OCI-LY7 (cell line): ENCODE data around the gene OR52W1. TPM values are rescaled to one million over a fixed set of nuclear protein-coding genes. Genes with fewer than 3 reads are reported as not detected.

Source experiments
- BruUV-seq: library from RNA; stranded (reverse); fragments of 400-500 nt; replicated peaks from 2 replicates; lab custom pipeline; 2021; lab: Mats Ljungman, UMichigan
- CTCF ChIA-PET: fragments of 300-600 bp; sonication (Branson Sonifier 250); formaldehyde crosslinking; loops from one replicate; lab custom pipeline; 2022; ENCODE audit warnings: antibody characterized with exemption; ENCODE audit not compliant: unreplicated experiment; lab: Charles Lee
- POLR2A ChIA-PET: fragments of 300-600 bp; sonication (Branson Sonifier 250); formaldehyde crosslinking; loops from one replicate; lab custom pipeline; 2022; ENCODE audit warnings: antibody characterized with exemption; lab: Charles Lee
- DNase-seq: peaks from one replicate; pipeline ENCODE4 v3.0.0-alpha.2; 2015; ENCODE audit warnings: low spot score
- H2AFZ ChIP-seq: fragments of 200-600 bp; sonication (generic), shearing (Covaris generic); 2 replicates; pipeline ENCODE4 v1.6.1; 2014; ENCODE audit warnings: mild to moderate bottlenecking, antibody characterized with exemption, low read length, moderate library complexity
- H3K27ac ChIP-seq: fragments of 200-600 bp; sonication (generic); 2 replicates; pipeline ENCODE4 v1.5.1; 2014; ENCODE audit warnings: mixed run types, low read depth, mild to moderate bottlenecking, moderate library complexity, low read length, inconsistent platforms; ENCODE audit not compliant: poor library complexity, severe bottlenecking
- H3K36me3 ChIP-seq: fragments of 200-600 bp; sonication (generic); 2 replicates; pipeline ENCODE4 v1.6.1; 2014; ENCODE audit warnings: mild to moderate bottlenecking, antibody characterized with exemption, low read length, moderate library complexity, mixed read lengths; ENCODE audit not compliant: insufficient read depth
- H3K4me1 ChIP-seq: fragments of 200-600 bp; sonication (generic); 2 replicates; pipeline ENCODE4 v1.5.1; 2014; ENCODE audit warnings: mild to moderate bottlenecking, low read length; ENCODE audit not compliant: insufficient read depth, poor library complexity, severe bottlenecking
- H3K4me2 ChIP-seq: fragments of 200-600 bp; sonication (generic); 2 replicates; pipeline ENCODE4 v1.6.1; 2014; ENCODE audit warnings: mild to moderate bottlenecking, low read length
- H3K4me3 ChIP-seq: fragments of 200-600 bp; sonication (generic); 2 replicates; pipeline ENCODE4 v1.5.1; 2014; ENCODE audit warnings: mild to moderate bottlenecking, low read depth, low read length; ENCODE audit not compliant: poor library complexity, severe bottlenecking
- H3K79me2 ChIP-seq: fragments of 200-600 bp; sonication (generic); 2 replicates; pipeline ENCODE4 v1.6.1; 2016; ENCODE audit warnings: low read depth, mild to moderate bottlenecking, low read length, moderate library complexity, mixed read lengths; ENCODE audit not compliant: insufficient read depth
- H3K9me2 ChIP-seq: fragments of 200-600 bp; sonication (generic); 2 replicates; pipeline ENCODE4 v1.6.1; 2016; ENCODE audit warnings: mild to moderate bottlenecking, low read length, mixed read lengths; ENCODE audit not compliant: insufficient read depth
- H3K9me3 ChIP-seq: fragments of 200-600 bp; sonication (generic); 2 replicates; pipeline ENCODE4 v1.6.1; 2014; ENCODE audit warnings: mild to moderate bottlenecking, mixed run types, low read length, mixed read lengths
- H4K20me1 ChIP-seq: fragments of 200-600 bp; sonication (generic); 2 replicates; pipeline ENCODE4 v1.6.1; 2014; ENCODE audit warnings: mild to moderate bottlenecking, antibody characterized with exemption, low read length, moderate library complexity, mixed read lengths; ENCODE audit not compliant: insufficient read depth
- EZH2phosphoT487 ChIP-seq: fragments of 200-600 bp; sonication (generic); IDR thresholded peaks from 2 replicates; pipeline ENCODE4 v1.6.1; 2018; ENCODE audit warnings: low read depth, borderline replicate concordance, mild to moderate bottlenecking, mixed run types, antibody characterized with exemption, low read length, moderate library complexity, mixed read lengths
- intact Hi-C: fragments of 100-400 bp; cut with micrococcal nuclease; formaldehyde crosslinking; loops from one replicate; pipeline ENCODE4 v1.10.0; 2022; ENCODE audit not compliant: unreplicated experiment
- total RNA-seq, 2 experiments: library from RNA; depleted of rRNA in 1 of 2; stranded (reverse); fragments of >200 nt in 1 of 2; shearing (Covaris generic) in 1 of 2; gene quantifications; 2 replicates each; pipeline ENCODE4 v1.2.3, GENCODE V29; 2014 to 2022
- TF ChIP-seq, protein P1 (sequence below): fragments of 200-600 bp; sonication (generic); conservative IDR thresholded peaks from 2 replicates; pipeline ENCODE4 v1.5.1; 2014; ENCODE audit warnings: mild to moderate bottlenecking, antibody characterized with exemption, low read length, moderate library complexity, mixed read lengths

OR52W1 gene
- total RNA-seq, 2 experiments from 2014 or later: not detected

DNA sequence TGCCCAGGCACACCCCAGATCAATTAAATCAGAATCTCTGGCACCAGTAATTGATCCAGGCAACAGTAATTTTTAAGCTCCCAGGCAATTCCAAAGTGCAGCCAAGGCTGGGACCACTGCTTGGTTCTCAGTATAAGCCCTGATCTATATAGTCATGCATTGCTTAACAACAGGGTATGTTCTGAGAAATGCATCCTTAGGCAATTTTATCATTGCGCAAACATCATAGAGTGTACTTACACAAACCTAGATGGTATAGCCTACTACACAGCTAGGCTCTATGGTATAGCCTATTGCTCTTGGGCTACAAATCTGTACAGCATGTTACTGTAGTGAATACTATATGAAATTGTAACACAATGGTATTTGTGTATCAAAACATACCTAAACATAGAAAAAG, 5.7 kb downstream of the OR52W1 start:
- Histone ChIP-seq H2AFZ (no peak overlapping the region), H3K9me2 (no peaks in the 10 kb centered on the region), H3K79me2 (no peaks in the 10 kb centered on the region), H3K36me3 (peaks cover 3% of the 10 kb centered on the region; the same call in 1 of the 2 replicates), H3K4me1 (no peaks in the 10 kb centered on the region), H3K9me3 (no peaks in the 10 kb centered on the region), H3K27ac (no peak overlapping the region), H3K4me2 (no peak overlapping the region), H4K20me1 (no peaks in the 10 kb centered on the region), H3K4me3 (no peak overlapping the region)
- POLR2A ChIA-PET: interaction anchor here (0.6 to 1.1 kb wide), 2 partner anchors 23 to 46 kb away, joined by 3 to 7 read pairs; no protein-coding TSS in a partner anchor
- BruUV-seq: no TSS peak
- intact Hi-C loops: no loop called here
- TF ChIP-seq, protein P1, sequence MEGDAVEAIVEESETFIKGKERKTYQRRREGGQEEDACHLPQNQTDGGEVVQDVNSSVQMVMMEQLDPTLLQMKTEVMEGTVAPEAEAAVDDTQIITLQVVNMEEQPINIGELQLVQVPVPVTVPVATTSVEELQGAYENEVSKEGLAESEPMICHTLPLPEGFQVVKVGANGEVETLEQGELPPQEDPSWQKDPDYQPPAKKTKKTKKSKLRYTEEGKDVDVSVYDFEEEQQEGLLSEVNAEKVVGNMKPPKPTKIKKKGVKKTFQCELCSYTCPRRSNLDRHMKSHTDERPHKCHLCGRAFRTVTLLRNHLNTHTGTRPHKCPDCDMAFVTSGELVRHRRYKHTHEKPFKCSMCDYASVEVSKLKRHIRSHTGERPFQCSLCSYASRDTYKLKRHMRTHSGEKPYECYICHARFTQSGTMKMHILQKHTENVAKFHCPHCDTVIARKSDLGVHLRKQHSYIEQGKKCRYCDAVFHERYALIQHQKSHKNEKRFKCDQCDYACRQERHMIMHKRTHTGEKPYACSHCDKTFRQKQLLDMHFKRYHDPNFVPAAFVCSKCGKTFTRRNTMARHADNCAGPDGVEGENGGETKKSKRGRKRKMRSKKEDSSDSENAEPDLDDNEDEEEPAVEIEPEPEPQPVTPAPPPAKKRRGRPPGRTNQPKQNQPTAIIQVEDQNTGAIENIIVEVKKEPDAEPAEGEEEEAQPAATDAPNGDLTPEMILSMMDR: no peak
- TF ChIP-seq EZH2phosphoT487: no peak
- DNase-seq: no peak
- CTCF ChIA-PET: no interaction called here

DNA sequence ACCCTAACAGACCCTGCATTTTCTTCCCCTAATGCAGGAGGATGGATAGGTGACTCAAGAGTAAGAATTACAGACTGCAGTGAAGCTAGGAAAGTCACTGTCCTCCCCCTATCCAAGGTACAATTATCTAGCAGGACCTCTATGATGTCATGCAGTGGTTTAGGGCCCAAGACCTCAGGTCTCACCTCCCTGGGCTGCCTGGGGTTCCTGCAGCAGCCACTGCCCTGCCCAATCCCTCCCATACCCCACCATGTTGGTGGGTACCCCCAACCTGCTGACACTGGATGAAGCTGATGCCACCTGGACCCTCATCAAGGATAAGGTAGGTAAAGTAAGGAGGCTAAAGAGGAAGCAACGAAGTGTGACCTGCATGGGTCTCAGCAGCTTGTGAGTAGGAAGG, 6.3 kb downstream of the OR52W1 start, which contains the start of gene C11orf42:
Gene C11orf42 (plus strand): TSS at position 192 of the 400 bp plus-strand sequence. CDS start 59 bp downstream, at position 251.
- POLR2A ChIA-PET: interaction anchor here (1.6 kb wide), 1 partner anchor 33 kb away, joined by 7 read pairs; the partner anchor contains the start of gene CNGA4
- DNase-seq: no peak
- H3K27ac ChIP-seq: no peak within 1 kb of the TSS
- H3K4me1 ChIP-seq: no peaks in the 10 kb centered on the region
- H3K36me3 ChIP-seq: peaks cover 8% of the 10 kb centered on the region
- CTCF ChIA-PET: no interaction called here
- H3K4me2 ChIP-seq: no peak within 1 kb of the TSS
- H3K9me3 ChIP-seq: no peaks in the 10 kb centered on the region
- no peak within 1 kb of the TSS for H2AFZ ChIP-seq
- intact Hi-C loops: no loop called here
- no peaks in the 10 kb centered on the region for H3K79me2 ChIP-seq
- H4K20me1 ChIP-seq: no peaks in the 10 kb centered on the region
- BruUV-seq: no TSS peak
- no peaks in the 10 kb centered on the region for H3K9me2 ChIP-seq
- TF ChIP-seq, protein P1: no peak
- no peak for TF ChIP-seq EZH2phosphoT487
- no peak within 1 kb of the TSS for H3K4me3 ChIP-seq

DNA sequence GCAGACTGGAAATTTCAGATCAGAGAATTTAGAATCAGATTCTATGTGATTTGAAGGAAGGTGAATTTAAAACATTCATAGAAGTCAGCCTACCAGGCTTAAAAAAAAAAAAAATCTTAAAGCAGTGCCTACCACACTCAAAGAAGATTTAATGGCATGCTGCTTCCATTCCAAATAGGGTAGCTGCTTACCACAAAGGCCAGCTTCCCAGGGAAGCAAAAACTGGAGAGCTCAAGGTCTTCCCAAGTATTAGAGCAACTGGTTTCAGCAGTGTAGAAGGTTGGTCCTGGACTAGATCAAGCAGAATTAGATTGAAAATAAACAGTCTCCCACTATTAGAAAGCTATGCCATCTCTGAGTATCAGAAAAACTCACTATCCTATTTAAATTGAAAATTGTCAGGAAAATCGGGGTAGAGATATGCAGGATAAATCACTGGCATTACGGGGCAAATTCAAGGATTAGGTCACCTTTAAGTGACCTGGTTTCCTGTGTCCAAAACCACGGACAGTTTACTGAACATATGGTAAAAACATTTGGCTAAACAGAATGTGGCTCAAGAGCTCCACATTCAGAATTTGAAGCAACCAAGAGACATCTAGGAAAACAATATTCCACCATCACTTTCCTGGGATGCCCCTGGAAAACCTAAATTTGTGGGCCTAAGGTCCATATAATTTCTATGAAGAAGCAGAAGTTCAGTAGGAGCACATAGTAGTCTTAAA, 7.6 kb downstream of the OR52W1 start:
- Histone ChIP-seq H3K4me2 (no peak overlapping the region), H3K4me1 (no peaks in the 10 kb centered on the region), H2AFZ (no peak overlapping the region), H3K9me2 (no peaks in the 10 kb centered on the region), H3K36me3 (peaks cover 8% of the 10 kb centered on the region), H3K4me3 (no peak overlapping the region), H4K20me1 (no peaks in the 10 kb centered on the region), H3K79me2 (no peaks in the 10 kb centered on the region), H3K27ac (no peak overlapping the region), H3K9me3 (no peaks in the 10 kb centered on the region)
- TF ChIP-seq, protein P1: no peak
- TF ChIP-seq EZH2phosphoT487: no peak
- no peak for DNase-seq
- intact Hi-C loops: no loop called here
- CTCF ChIA-PET: no interaction called here
- POLR2A ChIA-PET: interaction anchor here (0.6 to 1.6 kb wide), 5 partner anchors 9 to 239 kb away, joined by 4 to 8 read pairs (median 5); partner anchors contain the start of gene CNGA4
- no TSS peak for BruUV-seq
